GM12878 (cell line): ENCODE data around the gene LST1. TPM values are rescaled to one million over a fixed set of nuclear protein-coding genes. Genes with fewer than 3 reads are reported as not detected.

Experiments used
- ATAC-seq: fragments of 200-7000 bp; cut with Tn5 transposase; 3 replicates; pipeline ENCODE4 v1.9.1; 2020; ENCODE audit warnings: mild to moderate bottlenecking, moderate library complexity
- BruUV-seq: library from RNA; stranded (reverse); fragments of 400-500 nt; replicated peaks from 2 replicates; lab custom pipeline; 2021; lab: Mats Ljungman, UMichigan
- CTCF ChIA-PET: fragments of 300-600 bp; sonication (Branson Sonifier 250); formaldehyde crosslinking; extraction: SDS; loops from one replicate; lab custom pipeline; 2021; ENCODE audit warnings: inconsistent platforms; lab: Yijun Ruan, JAX
- POLR2A ChIA-PET: fragments of 350-600 bp; formaldehyde crosslinking; extraction: SDS; loops from one replicate; lab custom pipeline; 2021; ENCODE audit warnings: inconsistent platforms; lab: Charles Lee
- RAD21 ChIA-PET: fragments of 300-600 bp; sonication (Branson Sonifier 250); formaldehyde crosslinking; loops from one replicate; lab custom pipeline; 2023; ENCODE audit warnings: antibody characterized with exemption; ENCODE audit not compliant: unreplicated experiment; lab: Charles Lee
- SMC1A ChIA-PET: fragments of 300-600 bp; sonication (Branson Sonifier 250); formaldehyde crosslinking; loops from one replicate; lab custom pipeline; 2023; ENCODE audit not compliant: unreplicated experiment, uncharacterized antibody; lab: Charles Lee
- DNase-seq: peaks from one replicate; pipeline ENCODE4 v3.0.0-alpha.2; 2011; ENCODE audit warnings: low read depth, low spot score
- FAIRE-seq: peaks from 3 replicates; lab custom pipeline; 2011; peaks lifted over from hg19 to GRCh38; lab: Jason Lieb, UNC
- H2AFZ ChIP-seq: 2 replicates; pipeline ENCODE4 v1.6.0; 2011; ENCODE audit warnings: low read depth, low read length, control low read depth; ENCODE audit not compliant: control insufficient read depth
- H3K27ac ChIP-seq: 2 replicates; pipeline ENCODE4 v1.5.1; 2011; ENCODE audit warnings: control low read depth; ENCODE audit not compliant: control insufficient read depth, insufficient read depth
- H3K27me3 ChIP-seq, 2 experiments: replicated peaks in 1 of 2; 2 replicates each; pipeline versions ENCODE4 v1.6.0 to v1.6.1; 2011; ENCODE audit warnings: low read length in 1 of 2; ENCODE audit not compliant: control insufficient read depth in 2 of 2, insufficient read depth in 2 of 2
- H3K36me3 ChIP-seq, 2 experiments: 2 replicates each; pipeline ENCODE4 v1.5.1; 2011; ENCODE audit warnings: low read length in 1 of 2; ENCODE audit not compliant: control insufficient read depth in 2 of 2, insufficient read depth in 2 of 2
- H3K4me1 ChIP-seq: 2 replicates; pipeline ENCODE4 v1.6.1; 2011; ENCODE audit warnings: mild to moderate bottlenecking, low read length, moderate library complexity, mixed read lengths; ENCODE audit not compliant: control insufficient read depth, insufficient read depth
- H3K4me2 ChIP-seq: 2 replicates; pipeline ENCODE4 v1.6.0; 2011; ENCODE audit warnings: control low read depth; ENCODE audit not compliant: control insufficient read depth, insufficient read depth
- H3K4me3 ChIP-seq: fragments of 200-600 bp; sonication (generic); 2 replicates; pipeline ENCODE4 v1.5.1; 2016
- H3K79me2 ChIP-seq: 2 replicates; pipeline ENCODE4 v1.6.0; 2011; ENCODE audit warnings: low read length; ENCODE audit not compliant: control insufficient read depth, insufficient read depth
- H3K9ac ChIP-seq: 2 replicates; pipeline ENCODE4 v1.8.0; 2011; ENCODE audit warnings: low read length, control low read depth, mixed read lengths; ENCODE audit not compliant: control insufficient read depth, insufficient read depth
- H3K9me3 ChIP-seq: replicated peaks from 3 replicates; pipeline ENCODE4 v1.5.1; 2011; ENCODE audit warnings: mild to moderate bottlenecking, low read length; ENCODE audit not compliant: control insufficient read depth, insufficient read depth
- H4K20me1 ChIP-seq: 2 replicates; pipeline ENCODE4 v1.6.0; 2011; ENCODE audit not compliant: control insufficient read depth, insufficient read depth
- ATF7 ChIP-seq: fragments of 450-650 bp; IDR thresholded peaks from 2 replicates; pipeline ENCODE4 v1.6.1; 2016; ENCODE audit warnings: low read depth, mild to moderate bottlenecking
- CTCF ChIP-seq, 3 experiments: IDR thresholded peaks in 2 of 3; conservative IDR thresholded peaks in 1 of 3; 2 replicates each; pipeline ENCODE4 v1.5.1; 2011; ENCODE audit warnings: low read depth in 3 of 3, low read length in 3 of 3, mild to moderate bottlenecking in 3 of 3, control low read depth in 2 of 3, moderate library complexity in 2 of 3, inconsistent platforms in 1 of 3, mixed read lengths in 1 of 3; ENCODE audit not compliant: control insufficient read depth in 2 of 3, insufficient read depth in 1 of 3; ENCODE audit errors: extremely low read depth in 1 of 3
- FOXM1 ChIP-seq: IDR thresholded peaks from 2 replicates; pipeline ENCODE4 v1.6.1; 2012; ENCODE audit warnings: low read depth, mild to moderate bottlenecking, inconsistent platforms, low read length, moderate library complexity
- HDGF ChIP-seq: fragments of 450-650 bp; IDR thresholded peaks from 2 replicates; pipeline ENCODE4 v1.6.1; 2016; ENCODE audit warnings: antibody characterized with exemption
- POLR2AphosphoS2 ChIP-seq: IDR thresholded peaks from 2 replicates; pipeline ENCODE4 v1.6.1; 2011; ENCODE audit warnings: low read depth, mild to moderate bottlenecking, low read length, improper control_type of control experiment, moderate library complexity
- POU2F2 ChIP-seq: IDR thresholded peaks from 3 replicates; pipeline ENCODE4 v1.6.1; 2011; ENCODE audit warnings: low read depth, mild to moderate bottlenecking, low read length, borderline replicate concordance
- SMC3 ChIP-seq: IDR thresholded peaks from 2 replicates; pipeline ENCODE4 v1.6.1; 2011; ENCODE audit warnings: low read length, improper control_type of control experiment, borderline replicate concordance
- USF1 ChIP-seq: IDR thresholded peaks from 2 replicates; pipeline ENCODE4 v1.6.1; 2011; ENCODE audit warnings: borderline replicate concordance, low read depth, mild to moderate bottlenecking, moderate library complexity, mixed read lengths, low read length; ENCODE audit not compliant: insufficient read depth; ENCODE audit errors: extremely low read length
- ZNF207 ChIP-seq: fragments of 450-650 bp; IDR thresholded peaks from 2 replicates; pipeline ENCODE4 v1.6.1; 2014; ENCODE audit warnings: antibody characterized with exemption, mild to moderate bottlenecking, borderline replicate concordance
- ZSCAN29 ChIP-seq: fragments of 450-650 bp; IDR thresholded peaks from 2 replicates; pipeline ENCODE4 v1.6.1; 2017; ENCODE audit warnings: mild to moderate bottlenecking, moderate library complexity
- WGBS: methylation state at CpG from one replicate; pipeline ENCODE4 v1.1.6; 2016; ENCODE audit warnings: low lambda C conversion rate; ENCODE audit not compliant: insufficient replicate concordance, insufficient coverage; ENCODE audit errors: missing lambda C conversion rate; 5-methylcytosine and 5-hydroxymethylcytosine counted together
- in situ Hi-C: fragments of 300-500 bp; cut with MboI; formaldehyde crosslinking; loops from 9 replicates; pipeline ENCODE4 v1.14.3; 2018; ENCODE audit warnings: mixed read lengths
- intact Hi-C: fragments of 100-400 bp; cut with micrococcal nuclease; formaldehyde crosslinking; loops from one replicate; pipeline ENCODE4 v1.14.2; 2022; ENCODE audit not compliant: unreplicated experiment
- polyA plus RNA-seq, 11 experiments: library from polyadenylated mRNA; depleted of rRNA in 4 of 11; unstranded in 6 of 11; stranded (reverse) in 5 of 11; fragments of >200 nt; fragmentation: Nextera tagmentation in 4 of 11; fragmentation: Illumina TruSeq in 1 of 11; extraction: Ambion mirVana in 4 of 11; extraction: Trizol in 1 of 11; gene quantifications; 1 replicate in 1 of 11; 2 replicates in 10 of 11; pipeline versions ENCODE4 v1.2.1 to v1.2.3, GENCODE V29; 2011 to 2016; ENCODE audit warnings: inconsistent platforms in 2 of 11, missing spikeins in 2 of 11, low read depth in 1 of 11
- total RNA-seq, 4 experiments: library from RNA; depleted of rRNA in 3 of 4; stranded (reverse); fragments of >200 nt in 3 of 4; fragmentation: Illumina TruSeq in 1 of 4; extraction: Trizol in 1 of 4; gene quantifications; 2 replicates each; pipeline versions ENCODE4 v1.2.1 to v1.2.3, GENCODE V29; 2013 to 2021

LST1 gene
- total and polyA plus RNA-seq, 10 of the 15 experiments (the other 5 are each of a cell fraction or from before 2014, with no cell fraction given) = 4.1 to 35.5 (median 16.4) TPM

GRCh38 chr6:31581434-31582229 is 4.4 kb upstream of the LST1 start:
- intact Hi-C loops (loop anchor here (2.0 kb wide), 2 partner anchors 23 to 31 kb away; no protein-coding TSS in a partner anchor), in situ Hi-C loops (no loop called here)
- FAIRE-seq = no peak
- Histone ChIP-seq H3K4me1 (peaks cover 48% of the 10 kb centered on the region), H3K27me3 (no peaks in the 10 kb centered on the region), H2AFZ (peak overlapping the region; percentile 76; the same call in 1 of the 2 replicates), H3K36me3 (peaks cover 0 to 7% of the 10 kb centered on the region in 2 experiments; a peak in 2 of 4 replicates), H3K79me2 (peaks cover 57% of the 10 kb centered on the region), H3K4me2 (peak overlapping the region; percentile 95), H3K27ac (peak overlapping the region; percentile 91), H4K20me1 (no peaks in the 10 kb centered on the region), H3K4me3 (peak overlapping the region; percentile 93), H3K9ac (peak overlapping the region; percentile 90), H3K9me3 (no peaks in the 10 kb centered on the region)
- 2% methylated on average over 21 of the region's 21 CpGs for WGBS
- ChIA-PET CTCF (interaction anchor here (0.7 to 31.0 kb wide), 9 partner anchors 8 to 379 kb away, joined by 3 to 2098 read pairs (median 5); partner anchors contain the start of genes ATP6V1G2, DDX39B, LST1 and LTA), RAD21 (interaction anchor here (1.0 to 17.5 kb wide), 9 partner anchors 7 to 249 kb away, joined by 3 to 620 read pairs (median 5); partner anchors contain the start of genes AIF1, ATP6V1G2, DDX39B and LTA), SMC1A (interaction anchor here (1.2 to 45.5 kb wide), 6 partner anchors 6 to 248 kb away, joined by 3 to 1989 read pairs (median 32); partner anchors contain the start of genes ATP6V1G2, DDX39B, LTA and NCR3), POLR2A (interaction anchor here (1.1 to 17.1 kb wide), 10 partner anchors 9 to 87 kb away, joined by 3 to 282 read pairs (median 6); partner anchors contain the start of genes ATP6V1G2, GPANK1, LTA and NCR3)
- ATAC-seq = peak; percentile 1; the same call in 1 of the 3 replicates
- TF ChIP-seq CTCF (IDR thresholded peaks at IDR 0.05 in 2 of 3, conservative IDR thresholded peaks at IDR 0.05 in 1 of 3; ENCODE audit: control insufficient read depth in 2 of 3, extremely low read depth in 1 of 3, insufficient read depth in 1 of 3, low read depth in 3 of 3, low read length in 3 of 3) (peak in 1 of 3 experiments; percentile 16; a peak in 1 of 6 replicates), FOXM1 (no peak), POLR2AphosphoS2 (0 out of 2 replicates have a peak, but pooled peaks have one; percentile 13), USF1 (no peak), HDGF (peak; percentile 59; the same call in 1 of the 2 replicates), POU2F2 (no peak), ATF7 (no peak), ZNF207 (no peak), SMC3 (no peak), ZSCAN29 (no peak)
- TSS peak; percentile 79 for BruUV-seq
- DNase-seq = no peak
